Measurements from ENCODE around the gene ACER1. TPM values are rescaled to one million over a fixed set of nuclear protein-coding genes. Genes with fewer than 3 reads are reported as not detected.
A peak's percentile ranks its signal among the peaks of the same experiment; 100 is the strongest.

The ACER1 gene
- polyA plus RNA-seq, 1 donor (not counting 4 experiments of a cell fraction or from before 2014, with no cell fraction given) = 0.38 TPM

DNA sequence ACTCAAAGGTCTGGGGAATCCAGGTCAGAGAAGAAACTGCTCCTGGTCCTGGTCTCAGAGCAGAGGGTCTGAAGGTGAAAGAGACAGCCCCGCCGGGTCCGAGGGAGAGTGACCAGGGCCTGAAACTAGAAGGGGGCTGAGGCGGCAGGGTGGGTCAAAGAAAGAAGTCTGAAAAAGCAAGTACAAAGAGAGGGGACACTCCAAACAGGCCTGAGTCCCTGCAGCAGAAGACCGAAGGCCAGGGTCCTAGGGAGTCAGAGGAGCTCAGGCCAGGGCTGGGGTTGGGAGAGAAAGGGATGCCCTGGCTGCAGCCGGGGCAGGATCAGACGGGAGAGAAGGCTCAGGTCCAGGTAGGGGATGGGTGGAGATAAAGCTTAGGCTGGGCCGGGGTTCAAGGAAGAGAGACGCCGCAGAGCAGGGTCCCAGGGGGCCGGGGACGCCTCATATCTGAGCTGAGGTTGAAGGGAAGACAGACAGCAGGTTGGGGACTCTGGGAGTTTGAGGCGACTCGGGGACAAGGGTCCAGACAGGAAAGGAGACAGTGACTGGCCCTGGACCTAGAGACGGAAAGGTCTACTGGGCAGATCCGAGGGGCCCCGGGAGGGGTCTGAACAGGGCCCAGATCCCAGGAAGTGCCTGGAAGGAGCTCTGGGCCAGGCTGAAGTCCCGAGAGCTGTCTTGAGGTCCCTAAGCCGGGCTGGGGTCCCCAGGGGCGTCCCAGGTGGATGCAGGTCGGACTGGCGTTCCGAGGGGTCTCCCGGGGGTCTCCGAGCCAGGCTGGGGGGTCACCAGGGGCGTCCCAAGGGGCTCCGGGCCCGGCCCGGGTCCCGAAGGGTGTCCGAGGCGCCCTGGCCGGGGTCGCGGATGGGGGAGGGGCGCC lies 54.4 kb downstream of the ACER1 start:
- dilution Hi-C loops (cut with MboI; ENCODE audit: extremely low pct_ligation_motif_present, low sequenced_read_pairs) = loop anchor here (25.0 kb wide), 1 partner anchor 242 kb away; no protein-coding TSS in a partner anchor
- Histone ChIP-seq H3K79me2 (ENCODE audit: control insufficient read depth, insufficient read depth, low read length) (peaks cover 47% of the 10 kb centered on the region), H3K27ac (ENCODE audit: control insufficient read depth, insufficient read depth, low read length) (peak overlapping the region; percentile 61), H3K9ac (ENCODE audit: control insufficient read depth, extremely low read depth, insufficient read depth, low read length) (peak overlapping the region; percentile 80), H3K4me3 (ENCODE audit: control insufficient read depth in 2 of 3, extremely low read depth in 1 of 3, insufficient read depth in 2 of 3, low read depth in 1 of 3, low read length in 3 of 3) (peak overlapping the region; percentile 87 to 89 (median 87)), H4K20me1 (ENCODE audit: control insufficient read depth, extremely low read depth, insufficient read depth, low read length) (peaks cover 21% of the 10 kb centered on the region), H2AFZ (ENCODE audit: control insufficient read depth, low read length) (no peak overlapping the region), H3K9me3 (ENCODE audit: control insufficient read depth, low read depth, low read length) (no peaks in the 10 kb centered on the region), H3K27me3 (ENCODE audit: control insufficient read depth, extremely low read depth, insufficient read depth, low read length) (no peaks in the 10 kb centered on the region), H3K4me2 (ENCODE audit: control insufficient read depth, extremely low read depth, insufficient read depth, low read depth, low read length) (peak overlapping the region; percentile 82), H3K9me1 (ENCODE audit: control insufficient read depth, extremely low read depth, insufficient read depth, low read length) (no peaks in the 10 kb centered on the region), H3K4me1 (ENCODE audit: control insufficient read depth, extremely low read depth, insufficient read depth, low read length) (peaks cover 13% of the 10 kb centered on the region), H3K36me3 (ENCODE audit: control insufficient read depth in 2 of 2, extremely low read depth in 1 of 2, insufficient read depth in 2 of 2, low read length in 2 of 2) (peaks cover 0 to 3% of the 10 kb centered on the region in 2 experiments)
- FAIRE-seq = no peak
- TF ChIP-seq, protein P1, sequence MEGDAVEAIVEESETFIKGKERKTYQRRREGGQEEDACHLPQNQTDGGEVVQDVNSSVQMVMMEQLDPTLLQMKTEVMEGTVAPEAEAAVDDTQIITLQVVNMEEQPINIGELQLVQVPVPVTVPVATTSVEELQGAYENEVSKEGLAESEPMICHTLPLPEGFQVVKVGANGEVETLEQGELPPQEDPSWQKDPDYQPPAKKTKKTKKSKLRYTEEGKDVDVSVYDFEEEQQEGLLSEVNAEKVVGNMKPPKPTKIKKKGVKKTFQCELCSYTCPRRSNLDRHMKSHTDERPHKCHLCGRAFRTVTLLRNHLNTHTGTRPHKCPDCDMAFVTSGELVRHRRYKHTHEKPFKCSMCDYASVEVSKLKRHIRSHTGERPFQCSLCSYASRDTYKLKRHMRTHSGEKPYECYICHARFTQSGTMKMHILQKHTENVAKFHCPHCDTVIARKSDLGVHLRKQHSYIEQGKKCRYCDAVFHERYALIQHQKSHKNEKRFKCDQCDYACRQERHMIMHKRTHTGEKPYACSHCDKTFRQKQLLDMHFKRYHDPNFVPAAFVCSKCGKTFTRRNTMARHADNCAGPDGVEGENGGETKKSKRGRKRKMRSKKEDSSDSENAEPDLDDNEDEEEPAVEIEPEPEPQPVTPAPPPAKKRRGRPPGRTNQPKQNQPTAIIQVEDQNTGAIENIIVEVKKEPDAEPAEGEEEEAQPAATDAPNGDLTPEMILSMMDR (optimal IDR thresholded peaks at IDR 0.05 in 1 of 3, IDR thresholded peaks at IDR 0.05 in 1 of 3, conservative IDR thresholded peaks at IDR 0.05 in 1 of 3; ENCODE audit: extremely low read depth in 1 of 3, insufficient read depth in 2 of 3, low read length in 3 of 3) = no peak
- TF ChIP-seq EZH2 (IDR thresholded peaks at IDR 0.05; ENCODE audit: low read length) = no peak
- DNase-seq (ENCODE audit: low read depth, low spot score) = no peak

DNA sequence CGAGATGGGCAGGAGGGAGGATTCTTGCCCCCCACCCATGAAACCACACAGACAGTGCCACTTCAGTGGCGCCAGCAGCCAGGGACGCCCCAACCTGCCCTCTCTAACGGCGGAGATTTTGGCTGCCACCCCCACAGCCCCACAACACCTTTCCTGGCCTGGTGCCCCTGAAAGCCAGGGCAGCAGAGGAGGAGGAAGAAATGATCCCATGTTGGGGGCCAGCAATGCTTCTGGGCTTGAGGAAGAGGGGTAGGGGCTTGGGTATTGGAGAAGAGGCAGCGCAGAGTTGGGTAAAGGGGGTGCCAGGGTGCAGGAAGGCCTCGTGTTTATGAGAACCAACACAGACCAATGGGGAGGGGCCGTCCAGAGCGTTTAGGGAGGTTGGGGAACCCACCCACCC lies 55.4 kb downstream of the ACER1 start:
- Histone ChIP-seq H2AFZ (ENCODE audit: control insufficient read depth, low read length) (no peak overlapping the region), H3K4me2 (ENCODE audit: control insufficient read depth, extremely low read depth, insufficient read depth, low read depth, low read length) (peak overlapping the region; percentile 82), H3K27me3 (ENCODE audit: control insufficient read depth, extremely low read depth, insufficient read depth, low read length) (no peaks in the 10 kb centered on the region), H3K4me3 (ENCODE audit: control insufficient read depth in 2 of 3, extremely low read depth in 1 of 3, insufficient read depth in 2 of 3, low read depth in 1 of 3, low read length in 3 of 3) (no peak overlapping the region), H3K9ac (ENCODE audit: control insufficient read depth, extremely low read depth, insufficient read depth, low read length) (no peak overlapping the region), H4K20me1 (ENCODE audit: control insufficient read depth, extremely low read depth, insufficient read depth, low read length) (peaks cover 27% of the 10 kb centered on the region), H3K4me1 (ENCODE audit: control insufficient read depth, extremely low read depth, insufficient read depth, low read length) (peaks cover 22% of the 10 kb centered on the region), H3K9me3 (ENCODE audit: control insufficient read depth, low read depth, low read length) (no peaks in the 10 kb centered on the region), H3K27ac (ENCODE audit: control insufficient read depth, insufficient read depth, low read length) (no peak overlapping the region), H3K9me1 (ENCODE audit: control insufficient read depth, extremely low read depth, insufficient read depth, low read length) (no peaks in the 10 kb centered on the region), H3K79me2 (ENCODE audit: control insufficient read depth, insufficient read depth, low read length) (peaks cover 56% of the 10 kb centered on the region), H3K36me3 (ENCODE audit: control insufficient read depth in 2 of 2, extremely low read depth in 1 of 2, insufficient read depth in 2 of 2, low read length in 2 of 2) (peaks cover 0 to 3% of the 10 kb centered on the region in 2 experiments)
- FAIRE-seq (no peak), DNase-seq (ENCODE audit: low read depth, low spot score) (no peak)
- TF ChIP-seq, protein P1 (optimal IDR thresholded peaks at IDR 0.05 in 1 of 3, IDR thresholded peaks at IDR 0.05 in 1 of 3, conservative IDR thresholded peaks at IDR 0.05 in 1 of 3; ENCODE audit: extremely low read depth in 1 of 3, insufficient read depth in 2 of 3, low read length in 3 of 3) = no peak
- no peak for TF ChIP-seq EZH2 (IDR thresholded peaks at IDR 0.05; ENCODE audit: low read length)
- dilution Hi-C loops (cut with MboI; ENCODE audit: extremely low pct_ligation_motif_present, low sequenced_read_pairs) = loop anchor here (25.0 kb wide), 1 partner anchor 241 kb away; no protein-coding TSS in a partner anchor

Measured in keratinocyte (primary cell).